ENCODE results near the gene VPS8. TPM values are rescaled to one million over a fixed set of nuclear protein-coding genes. Genes with fewer than 3 reads are reported as not detected.

VPS8 gene
- total and polyA plus RNA-seq, 4 donors: 6.8 to 108 (median 38.0) TPM

DNA sequence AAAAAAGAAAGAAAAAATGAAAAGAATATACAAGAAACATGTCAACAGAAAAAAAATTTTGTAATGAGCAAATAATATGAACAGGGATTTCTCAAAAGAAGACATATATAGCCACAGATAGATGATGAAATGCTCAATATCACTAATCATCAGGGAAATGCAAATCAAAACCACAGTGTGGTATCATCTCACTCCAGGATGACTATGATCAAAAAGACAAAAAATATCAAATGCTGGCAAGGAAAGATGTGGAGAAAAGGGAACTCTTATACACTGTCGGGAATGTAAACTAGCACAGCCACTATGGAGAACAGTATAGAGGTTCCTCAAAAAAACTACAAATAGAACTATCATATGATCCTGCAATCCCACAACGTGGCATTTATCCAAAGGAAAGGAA is 246.8 kb downstream of the VPS8 start:
- Histone ChIP-seq H3K27me3 (ENCODE audit: control insufficient read depth in 1 of 2, insufficient read depth in 2 of 2, low read length in 1 of 2) (no peaks in the 10 kb centered on the region), H3K4me3 (ENCODE audit: low read length in 2 of 2) (no peak overlapping the region), H3K4me1 (ENCODE audit: control insufficient read depth in 1 of 2, insufficient read depth in 2 of 2, low read length in 2 of 2) (no peaks in the 10 kb centered on the region), H3K9me3 (ENCODE audit: control insufficient read depth, low read length) (peaks cover 1% of the 10 kb centered on the region), H3K27ac (ENCODE audit: low read depth in 1 of 2, low read length in 2 of 2) (no peak overlapping the region), H3K36me3 (ENCODE audit: control insufficient read depth in 1 of 2, insufficient read depth in 2 of 2, low read length in 1 of 2) (no peaks in the 10 kb centered on the region)
- intact Hi-C loops (cut with DNase I): no loop called here
- DNase-seq (no peak), ATAC-seq (ENCODE audit: low FRiP score) (no peak)
- 72 to 76% methylated on average over 2 of the region's 2 CpGs for WGBS, 2 donors

DNA sequence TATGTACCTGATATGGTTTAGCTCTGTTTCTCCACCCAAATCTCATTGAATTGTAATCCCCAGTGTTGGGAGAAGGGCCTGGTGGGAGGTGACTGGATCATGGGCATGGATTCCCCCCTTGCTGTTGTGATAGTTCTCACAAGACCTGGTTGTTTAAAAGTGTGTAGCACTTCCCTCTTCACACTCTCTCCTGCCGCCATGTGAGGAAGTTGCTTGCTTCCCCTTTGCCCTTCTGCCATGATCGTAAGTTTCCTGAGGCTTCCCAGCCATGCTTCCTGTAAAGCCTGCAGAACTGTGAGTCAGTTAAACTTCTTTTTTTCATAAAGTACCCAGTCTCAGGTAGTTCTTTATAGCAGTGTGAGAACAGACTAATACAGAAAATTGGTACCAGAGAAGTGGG is 247.8 kb downstream of the VPS8 start:
- intact Hi-C loops (cut with DNase I): no loop called here
- Histone ChIP-seq H3K36me3 (ENCODE audit: control insufficient read depth in 1 of 2, insufficient read depth in 2 of 2, low read length in 1 of 2) (no peaks in the 10 kb centered on the region), H3K4me3 (ENCODE audit: low read length in 2 of 2) (no peak overlapping the region), H3K27ac (ENCODE audit: low read depth in 1 of 2, low read length in 2 of 2) (no peak overlapping the region), H3K4me1 (ENCODE audit: control insufficient read depth in 1 of 2, insufficient read depth in 2 of 2, low read length in 2 of 2) (no peaks in the 10 kb centered on the region), H3K9me3 (ENCODE audit: control insufficient read depth, low read length) (peaks cover 1% of the 10 kb centered on the region), H3K27me3 (ENCODE audit: control insufficient read depth in 1 of 2, insufficient read depth in 2 of 2, low read length in 1 of 2) (no peaks in the 10 kb centered on the region)
- WGBS, 2 donors: 91 to 93% methylated on average over 2 of the region's 2 CpGs
- DNase-seq (no peak), ATAC-seq (ENCODE audit: low FRiP score) (no peak)

DNA sequence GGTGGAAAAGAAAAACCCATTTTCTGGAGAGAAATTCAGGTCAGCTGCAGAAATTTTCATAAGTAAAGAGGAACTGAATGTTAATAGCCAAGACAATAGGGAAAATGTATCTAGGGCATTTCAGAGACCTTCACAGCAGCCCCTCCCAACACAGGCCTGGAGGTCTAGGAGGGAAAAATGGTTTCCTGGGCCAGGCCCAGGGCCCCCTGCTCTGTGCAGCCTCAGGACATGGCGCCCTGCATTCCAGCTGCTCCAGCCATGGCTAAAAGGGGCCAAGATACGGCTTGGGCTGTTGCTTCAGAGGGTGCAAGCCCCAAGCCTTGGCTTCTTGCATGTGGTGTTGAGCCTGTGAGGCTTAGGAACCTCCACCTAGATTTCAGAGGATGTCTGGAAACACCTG is 248.7 kb downstream of the VPS8 start:
- DNase-seq (no peak), ATAC-seq (ENCODE audit: low FRiP score) (no peak)
- WGBS, 2 donors: 96 to 97% methylated on average over 2 of the region's 2 CpGs
- intact Hi-C loops (cut with DNase I): no loop called here
- Histone ChIP-seq H3K27ac (ENCODE audit: low read depth in 1 of 2, low read length in 2 of 2) (no peak overlapping the region), H3K4me3 (ENCODE audit: low read length in 2 of 2) (no peak overlapping the region), H3K27me3 (ENCODE audit: control insufficient read depth in 1 of 2, insufficient read depth in 2 of 2, low read length in 1 of 2) (no peaks in the 10 kb centered on the region), H3K36me3 (ENCODE audit: control insufficient read depth in 1 of 2, insufficient read depth in 2 of 2, low read length in 1 of 2) (no peaks in the 10 kb centered on the region), H3K9me3 (ENCODE audit: control insufficient read depth, low read length) (peaks cover 1% of the 10 kb centered on the region), H3K4me1 (ENCODE audit: control insufficient read depth in 1 of 2, insufficient read depth in 2 of 2, low read length in 2 of 2) (no peaks in the 10 kb centered on the region)

DNA sequence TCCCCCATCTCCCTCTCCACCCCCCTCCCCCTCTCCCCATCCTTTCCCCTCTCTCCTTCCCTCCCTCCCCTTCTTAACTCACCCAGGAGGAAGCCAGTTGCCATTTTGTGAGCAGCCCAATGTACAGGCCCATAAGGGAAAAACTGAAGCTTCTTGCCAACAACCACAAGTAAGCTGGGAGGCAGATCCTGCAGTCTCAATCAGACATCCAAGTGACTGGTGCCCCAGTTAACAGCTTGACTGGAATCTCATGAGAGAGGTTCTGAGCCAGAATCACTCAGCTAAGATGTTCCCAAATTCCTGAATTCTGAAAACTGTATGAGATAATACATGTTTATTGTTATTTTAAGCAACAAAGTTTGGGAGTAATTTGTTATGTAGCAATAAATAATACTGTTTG is 250.2 kb downstream of the VPS8 start:
- DNase-seq (no peak), ATAC-seq (ENCODE audit: low FRiP score) (no peak)
- Histone ChIP-seq H3K27ac (ENCODE audit: low read depth in 1 of 2, low read length in 2 of 2) (no peak overlapping the region), H3K4me3 (ENCODE audit: low read length in 2 of 2) (no peak overlapping the region), H3K27me3 (ENCODE audit: control insufficient read depth in 1 of 2, insufficient read depth in 2 of 2, low read length in 1 of 2) (no peaks in the 10 kb centered on the region), H3K9me3 (ENCODE audit: control insufficient read depth, low read length) (peaks cover 1% of the 10 kb centered on the region), H3K36me3 (ENCODE audit: control insufficient read depth in 1 of 2, insufficient read depth in 2 of 2, low read length in 1 of 2) (no peaks in the 10 kb centered on the region), H3K4me1 (ENCODE audit: control insufficient read depth in 1 of 2, insufficient read depth in 2 of 2, low read length in 2 of 2) (no peaks in the 10 kb centered on the region)
- intact Hi-C loops (cut with DNase I): no loop called here

DNA sequence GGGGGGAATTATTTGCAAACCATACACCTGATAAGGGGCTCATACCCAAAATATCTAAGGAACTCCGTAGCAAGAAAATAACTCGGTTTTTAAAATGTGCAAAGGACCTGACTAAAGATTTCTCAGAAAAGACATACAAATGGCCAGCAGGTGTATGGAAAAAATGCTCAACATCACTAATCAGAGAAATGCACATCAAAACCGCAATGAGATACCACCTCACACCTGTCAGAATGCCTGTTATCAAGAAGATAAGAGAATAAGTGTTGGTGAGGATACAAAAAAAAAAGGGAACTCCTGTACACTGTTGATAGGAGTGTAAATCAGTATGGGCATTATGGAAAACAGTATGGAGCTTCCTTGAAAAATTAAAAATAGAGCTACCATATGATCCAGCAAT is 251.5 kb downstream of the VPS8 start:
- intact Hi-C loops (cut with DNase I): no loop called here
- Histone ChIP-seq H3K27me3 (ENCODE audit: control insufficient read depth in 1 of 2, insufficient read depth in 2 of 2, low read length in 1 of 2) (no peaks in the 10 kb centered on the region), H3K27ac (ENCODE audit: low read depth in 1 of 2, low read length in 2 of 2) (no peak overlapping the region), H3K4me1 (ENCODE audit: control insufficient read depth in 1 of 2, insufficient read depth in 2 of 2, low read length in 2 of 2) (no peaks in the 10 kb centered on the region), H3K4me3 (ENCODE audit: low read length in 2 of 2) (no peak overlapping the region), H3K36me3 (ENCODE audit: control insufficient read depth in 1 of 2, insufficient read depth in 2 of 2, low read length in 1 of 2) (no peaks in the 10 kb centered on the region), H3K9me3 (ENCODE audit: control insufficient read depth, low read length) (no peaks in the 10 kb centered on the region)
- ATAC-seq (ENCODE audit: low FRiP score): no peak
- no peak for DNase-seq
- 82 to 83% methylated on average over 3 of the region's 3 CpGs for WGBS, 2 donors

DNA sequence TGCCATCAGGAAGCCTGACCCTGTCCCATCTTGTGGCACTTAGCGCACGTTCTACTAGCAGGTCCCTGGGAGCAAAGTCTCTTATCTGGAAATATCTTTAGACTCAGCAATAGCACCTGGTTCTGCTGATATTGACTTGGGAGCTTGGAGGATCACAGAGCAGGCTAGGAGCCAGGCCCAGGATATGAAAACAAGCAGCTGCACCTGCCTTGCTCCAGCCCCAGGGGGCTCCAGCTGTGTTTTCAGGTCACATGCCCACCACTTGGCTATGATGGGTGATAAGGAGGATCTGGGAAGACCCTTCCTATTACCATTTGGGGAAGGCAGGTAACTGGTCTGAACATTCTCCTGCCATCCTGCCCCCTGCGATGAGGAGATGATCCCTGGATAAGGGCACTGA is 253.1 kb downstream of the VPS8 start:
- Histone ChIP-seq H3K4me1 (ENCODE audit: control insufficient read depth in 1 of 2, insufficient read depth in 2 of 2, low read length in 2 of 2) (no peaks in the 10 kb centered on the region), H3K36me3 (ENCODE audit: control insufficient read depth in 1 of 2, insufficient read depth in 2 of 2, low read length in 1 of 2) (no peaks in the 10 kb centered on the region), H3K27ac (ENCODE audit: low read depth in 1 of 2, low read length in 2 of 2) (no peak overlapping the region), H3K9me3 (ENCODE audit: control insufficient read depth, low read length) (no peaks in the 10 kb centered on the region), H3K4me3 (ENCODE audit: low read length in 2 of 2) (no peak overlapping the region), H3K27me3 (ENCODE audit: control insufficient read depth in 1 of 2, insufficient read depth in 2 of 2, low read length in 1 of 2) (no peaks in the 10 kb centered on the region)
- ATAC-seq (ENCODE audit: low FRiP score): no peak
- DNase-seq: no peak
- whole genome bisulfite sequencing, 2 donors: 82 to 89% methylated on average over 3 of the region's 3 CpGs
- intact Hi-C loops (cut with DNase I): loop anchor here in 1 of 2 donors (5.0 kb wide), 1 partner anchor 112 kb away; no protein-coding TSS in a partner anchor

DNA sequence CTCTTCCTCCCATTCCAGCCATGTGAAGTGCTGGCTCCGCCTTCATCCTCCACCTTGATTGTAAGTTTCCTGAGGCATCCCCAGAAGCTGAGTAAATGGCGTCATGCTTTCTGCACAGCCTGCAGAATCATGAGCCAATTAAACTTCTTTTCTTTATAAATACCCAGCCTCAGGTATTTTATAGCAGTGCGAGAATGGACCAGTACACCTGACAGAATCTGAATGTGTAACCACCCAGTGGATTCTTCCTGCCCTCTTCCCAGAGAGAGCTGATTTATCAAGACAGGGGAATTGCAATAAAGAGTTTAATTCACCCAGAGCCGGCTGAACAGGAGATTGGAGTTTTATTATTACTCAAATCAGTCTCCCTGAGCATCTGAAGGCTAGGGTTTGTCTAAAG is 254.3 kb downstream of the VPS8 start:
- no peak overlapping the region for H3K27ac ChIP-seq (ENCODE audit: low read depth in 1 of 2, low read length in 2 of 2)
- DNase-seq (no peak), ATAC-seq (ENCODE audit: low FRiP score) (no peak)
- intact Hi-C loops (cut with DNase I): loop anchor here in 1 of 2 donors (5.0 kb wide), 1 partner anchor 111 kb away; no protein-coding TSS in a partner anchor
- H3K36me3 ChIP-seq (ENCODE audit: control insufficient read depth in 1 of 2, insufficient read depth in 2 of 2, low read length in 1 of 2): no peaks in the 10 kb centered on the region
- 95 to 96% methylated on average over 4 of the region's 4 CpGs for WGBS, 2 donors
- no peaks in the 10 kb centered on the region for H3K27me3 ChIP-seq (ENCODE audit: control insufficient read depth in 1 of 2, insufficient read depth in 2 of 2, low read length in 1 of 2)
- H3K4me1 ChIP-seq (ENCODE audit: control insufficient read depth in 1 of 2, insufficient read depth in 2 of 2, low read length in 2 of 2): no peaks in the 10 kb centered on the region
- H3K4me3 ChIP-seq (ENCODE audit: low read length in 2 of 2): no peak overlapping the region
- H3K9me3 ChIP-seq (ENCODE audit: control insufficient read depth, low read length): no peaks in the 10 kb centered on the region

DNA sequence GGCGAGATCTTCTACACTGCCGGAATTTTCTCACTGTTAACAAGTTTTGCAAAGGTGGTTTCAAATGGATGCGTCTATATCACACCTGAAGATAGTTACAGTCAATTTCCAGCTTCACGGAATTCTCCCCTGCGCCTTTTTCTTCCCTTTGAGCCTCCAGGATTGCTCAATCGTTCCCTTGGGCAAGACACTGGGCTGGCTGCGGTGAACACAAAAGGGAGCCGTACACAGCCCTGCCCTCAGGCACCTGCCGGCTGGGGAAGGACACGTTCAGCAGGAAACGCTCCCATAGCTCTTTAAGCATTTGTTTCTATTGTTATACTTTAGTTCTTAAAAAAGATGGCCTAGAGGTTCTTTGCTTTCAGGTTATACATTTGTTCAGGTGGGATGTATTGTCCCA is 255.2 kb downstream of the VPS8 start:
- no peak for ATAC-seq (ENCODE audit: low FRiP score)
- no peaks in the 10 kb centered on the region for H3K36me3 ChIP-seq (ENCODE audit: control insufficient read depth in 1 of 2, insufficient read depth in 2 of 2, low read length in 1 of 2)
- H3K4me3 ChIP-seq (ENCODE audit: low read length in 2 of 2): no peak overlapping the region
- no peak overlapping the region for H3K27ac ChIP-seq (ENCODE audit: low read depth in 1 of 2, low read length in 2 of 2)
- WGBS, 2 donors: 93% methylated on average over 11 of the region's 11 CpGs
- intact Hi-C loops (cut with DNase I): loop anchor here in 1 of 2 donors (5.0 kb wide), 1 partner anchor 110 kb away; no protein-coding TSS in a partner anchor
- no peak for DNase-seq
- H3K4me1 ChIP-seq (ENCODE audit: control insufficient read depth in 1 of 2, insufficient read depth in 2 of 2, low read length in 2 of 2): no peaks in the 10 kb centered on the region
- H3K9me3 ChIP-seq (ENCODE audit: control insufficient read depth, low read length): no peaks in the 10 kb centered on the region
- H3K27me3 ChIP-seq (ENCODE audit: control insufficient read depth in 1 of 2, insufficient read depth in 2 of 2, low read length in 1 of 2): no peaks in the 10 kb centered on the region

DNA sequence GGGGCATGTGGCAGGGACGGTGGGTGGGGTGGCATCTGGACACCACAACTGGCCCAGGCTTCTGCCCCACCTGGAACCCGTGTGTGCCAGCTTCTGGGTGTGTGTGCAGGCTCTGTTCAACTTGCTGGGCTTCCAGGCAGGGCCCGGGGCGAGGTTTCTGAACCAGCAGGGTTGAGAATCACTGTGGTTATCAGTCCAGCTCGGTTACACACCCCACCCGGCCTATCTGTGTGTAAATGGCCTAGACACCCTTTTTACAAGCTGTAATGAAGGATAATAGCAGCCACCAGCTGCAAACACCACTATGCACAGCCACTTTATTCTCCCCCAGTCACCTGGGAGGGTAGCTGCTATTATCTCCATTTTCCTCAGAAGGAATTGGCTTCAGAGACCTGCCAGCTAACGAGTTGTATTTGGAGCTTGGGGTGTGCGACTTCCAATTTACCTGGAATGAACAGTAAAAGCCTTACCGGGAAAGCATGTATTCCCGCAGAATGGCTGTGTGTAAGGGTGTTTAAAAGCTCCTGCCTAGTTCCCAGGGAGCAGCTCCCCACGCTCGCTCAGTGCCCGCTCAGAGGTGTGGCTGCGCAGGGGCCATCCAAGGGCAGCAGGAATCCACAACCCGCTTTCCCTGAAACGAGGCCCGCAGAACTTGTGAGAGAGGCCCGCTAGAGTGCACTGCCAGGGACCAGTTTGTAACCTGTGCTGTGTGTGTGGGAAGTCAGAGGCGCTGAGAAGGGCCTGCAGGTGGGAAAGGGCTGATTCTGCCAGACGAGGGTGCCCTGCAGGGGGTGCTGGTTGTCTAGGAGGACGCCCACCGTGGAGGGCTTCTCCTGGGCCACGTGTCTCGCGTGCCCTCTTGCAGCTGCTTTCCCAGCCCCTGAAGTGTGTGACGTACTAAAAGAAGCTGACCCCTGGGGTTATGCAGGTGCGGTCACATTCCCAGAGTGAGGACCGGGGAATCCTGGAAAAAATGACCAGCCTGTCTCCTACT is 257.4 kb downstream of the VPS8 start:
- H3K27me3 ChIP-seq (ENCODE audit: control insufficient read depth in 1 of 2, insufficient read depth in 2 of 2, low read length in 1 of 2): no peaks in the 10 kb centered on the region
- no peak for DNase-seq
- H3K4me3 ChIP-seq (ENCODE audit: low read length in 2 of 2): no peak overlapping the region
- H3K27ac ChIP-seq (ENCODE audit: low read depth in 1 of 2, low read length in 2 of 2): no peak overlapping the region
- no peaks in the 10 kb centered on the region for H3K4me1 ChIP-seq (ENCODE audit: control insufficient read depth in 1 of 2, insufficient read depth in 2 of 2, low read length in 2 of 2)
- intact Hi-C loops (cut with DNase I): loop anchor here (5.0 to 10.0 kb wide), 2 partner anchors 105 to 108 kb away; no protein-coding TSS in a partner anchor
- ATAC-seq (ENCODE audit: low FRiP score): no peak
- WGBS, 2 donors: 74 to 77% methylated on average over 28 of the region's 28 CpGs
- H3K36me3 ChIP-seq (ENCODE audit: control insufficient read depth in 1 of 2, insufficient read depth in 2 of 2, low read length in 1 of 2): no peaks in the 10 kb centered on the region
- H3K9me3 ChIP-seq (ENCODE audit: control insufficient read depth, low read length): no peaks in the 10 kb centered on the region
